NCI-H345 treated with DMSO at 0.1 percent for 48 hours (cell line): ENCODE results near the gene SNW1.
"Not testable (repeated sequence)": the region's sequence is repeated elsewhere in the genome, so short reads cannot be mapped to it uniquely, and the experiment has no call there.

Experiments
- DNase-seq: peaks from one replicate; lab custom pipeline; 2025; ENCODE audit not compliant: unreplicated experiment; lab: John Stamatoyannopoulos, UW

Gene SNW1

DNA sequence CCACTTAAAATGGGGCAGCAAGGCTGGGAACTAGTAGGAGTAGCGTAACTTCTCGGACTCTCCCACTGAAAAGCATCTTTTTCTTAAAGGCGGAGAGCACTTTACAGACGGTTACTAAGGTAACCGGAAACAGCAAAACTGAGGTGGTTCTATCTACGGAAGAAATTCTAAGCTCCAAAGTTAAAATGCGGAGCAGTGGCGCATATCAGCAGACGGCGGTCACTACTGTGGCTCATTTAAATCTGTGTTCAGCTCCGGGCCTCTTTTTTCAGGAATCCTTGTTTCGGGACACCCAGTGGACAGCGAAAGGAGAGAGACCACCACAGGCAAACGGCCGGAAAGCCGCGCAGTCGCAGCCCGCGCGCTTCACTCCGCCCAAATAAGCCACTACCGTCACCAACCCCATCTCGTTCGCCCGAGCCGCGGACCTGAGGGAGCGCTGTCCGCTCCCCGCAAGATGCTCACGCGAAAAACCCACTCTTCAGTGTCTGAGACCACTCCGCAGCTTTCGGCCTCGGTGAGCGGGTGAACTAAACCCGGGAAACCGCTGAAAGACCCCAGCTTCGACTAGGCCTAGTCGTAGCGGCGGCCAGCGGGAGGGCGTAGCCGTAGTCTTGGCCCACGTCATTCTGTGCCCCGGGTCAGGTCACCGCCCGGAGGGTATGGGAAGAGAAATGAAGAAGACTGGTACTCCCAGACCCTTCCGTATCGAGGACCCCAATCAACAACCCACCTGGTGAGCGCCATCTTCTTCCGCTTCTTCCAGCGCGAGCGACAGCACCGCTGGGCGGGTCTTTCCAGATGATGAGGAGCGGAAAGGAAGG is at the start of gene SNW1:
SNW1 (minus strand) TSS at position 776 of the 824 bp plus-strand sequence; CDS start at position 747, 29 bp downstream.
- DNase-seq: peak; percentile 86

DNA sequence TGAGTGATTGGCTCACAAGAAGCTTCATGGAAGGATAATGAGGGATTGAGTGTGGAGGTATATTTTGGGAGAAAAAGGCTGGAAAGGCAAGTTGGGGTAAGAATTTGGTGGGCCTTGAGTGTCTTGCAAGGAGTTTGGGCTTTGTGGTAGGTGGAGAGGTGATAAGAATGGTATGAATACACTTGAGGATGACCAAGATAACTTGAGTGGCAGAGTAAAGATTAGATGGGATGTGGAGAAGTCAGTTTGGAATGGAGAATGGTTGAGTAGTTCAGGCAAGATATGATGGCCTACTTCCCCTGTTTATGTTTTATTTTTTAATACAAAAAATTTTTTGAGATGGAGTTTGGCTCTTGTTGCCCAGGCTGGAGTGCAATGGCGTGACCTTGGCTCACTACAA is 48.1 kb upstream of the SNW1 start:
- no peak for DNase-seq

DNA sequence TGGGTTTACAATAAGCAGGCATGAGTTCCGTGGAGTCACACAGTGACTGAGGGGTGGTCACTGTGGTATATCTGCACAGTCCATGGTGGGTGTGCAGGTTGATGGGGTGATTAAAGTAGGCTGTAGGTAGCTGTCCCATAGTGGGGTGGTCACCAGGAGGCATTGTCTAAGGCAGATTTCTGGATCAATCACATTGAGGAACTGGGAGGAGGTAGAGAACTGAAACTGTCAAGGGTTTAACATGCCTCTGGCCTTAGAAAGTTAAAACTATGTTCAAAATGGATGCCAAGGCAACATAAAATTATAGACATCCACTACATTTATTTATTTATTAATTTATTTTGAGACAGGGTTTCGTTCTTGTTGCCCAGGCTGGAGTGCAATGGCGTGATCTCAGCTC is 47.3 kb upstream of the SNW1 start:
- DNase-seq: no peak

DNA sequence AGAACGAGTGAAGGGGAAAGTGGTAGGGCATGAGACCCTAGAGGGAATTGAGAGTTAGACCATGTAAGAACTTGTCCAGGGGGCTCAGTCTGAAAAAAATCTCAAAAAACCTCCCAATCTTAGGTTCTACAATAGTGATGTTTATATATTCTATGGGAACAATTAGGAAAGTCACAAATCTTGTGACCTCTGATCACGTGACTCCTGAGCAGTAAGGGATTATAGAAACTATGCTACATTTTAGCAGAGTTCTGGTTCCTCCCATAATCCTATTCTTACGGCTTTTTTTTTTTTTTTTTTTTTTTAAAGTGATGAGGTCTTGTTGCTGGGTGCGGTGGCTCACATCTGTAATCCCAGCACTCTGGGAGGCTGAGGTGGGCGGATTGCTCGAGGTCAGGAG is 44.8 kb upstream of the SNW1 start:
- DNase-seq: no peak

DNA sequence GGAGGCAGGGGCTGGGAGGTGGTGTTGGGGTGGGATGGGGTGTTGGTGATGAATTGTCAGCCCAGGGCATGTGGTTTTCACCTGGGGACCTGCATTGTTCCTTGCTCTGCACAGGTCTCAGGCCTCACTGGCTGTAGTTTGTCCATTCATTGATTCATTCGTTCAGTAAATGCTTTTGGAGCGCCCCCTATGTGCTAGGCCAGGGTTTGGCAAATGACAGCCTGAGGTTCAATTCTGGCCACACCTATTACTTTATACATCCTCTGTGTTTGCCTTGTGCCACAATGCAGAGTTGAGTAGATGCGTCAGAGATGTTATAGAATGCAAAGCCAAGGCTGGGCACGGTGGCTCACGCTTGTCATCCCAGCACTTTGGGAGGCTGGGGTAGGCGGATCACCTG is 43.6 kb upstream of the SNW1 start:
- no peak for DNase-seq

DNA sequence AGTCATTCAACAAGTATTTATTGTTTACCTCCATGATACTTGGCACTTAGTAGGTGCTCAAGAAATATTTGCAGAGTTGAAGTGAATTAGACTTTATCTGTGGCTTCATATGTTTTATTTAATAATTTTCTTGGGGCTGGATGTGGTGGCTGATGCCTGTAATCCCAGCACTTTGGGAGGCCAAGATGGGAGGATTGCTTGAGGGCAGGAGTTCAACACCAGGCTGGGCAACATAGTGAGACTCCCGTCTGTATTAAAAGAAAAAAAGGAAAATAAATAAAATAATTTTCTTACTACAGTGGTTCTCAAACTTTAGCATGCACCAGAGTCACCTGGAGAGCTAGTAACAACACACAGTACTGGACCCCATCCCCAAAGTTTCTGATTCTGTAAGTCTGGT is 39.9 kb upstream of the SNW1 start:
- no peak for DNase-seq

DNA sequence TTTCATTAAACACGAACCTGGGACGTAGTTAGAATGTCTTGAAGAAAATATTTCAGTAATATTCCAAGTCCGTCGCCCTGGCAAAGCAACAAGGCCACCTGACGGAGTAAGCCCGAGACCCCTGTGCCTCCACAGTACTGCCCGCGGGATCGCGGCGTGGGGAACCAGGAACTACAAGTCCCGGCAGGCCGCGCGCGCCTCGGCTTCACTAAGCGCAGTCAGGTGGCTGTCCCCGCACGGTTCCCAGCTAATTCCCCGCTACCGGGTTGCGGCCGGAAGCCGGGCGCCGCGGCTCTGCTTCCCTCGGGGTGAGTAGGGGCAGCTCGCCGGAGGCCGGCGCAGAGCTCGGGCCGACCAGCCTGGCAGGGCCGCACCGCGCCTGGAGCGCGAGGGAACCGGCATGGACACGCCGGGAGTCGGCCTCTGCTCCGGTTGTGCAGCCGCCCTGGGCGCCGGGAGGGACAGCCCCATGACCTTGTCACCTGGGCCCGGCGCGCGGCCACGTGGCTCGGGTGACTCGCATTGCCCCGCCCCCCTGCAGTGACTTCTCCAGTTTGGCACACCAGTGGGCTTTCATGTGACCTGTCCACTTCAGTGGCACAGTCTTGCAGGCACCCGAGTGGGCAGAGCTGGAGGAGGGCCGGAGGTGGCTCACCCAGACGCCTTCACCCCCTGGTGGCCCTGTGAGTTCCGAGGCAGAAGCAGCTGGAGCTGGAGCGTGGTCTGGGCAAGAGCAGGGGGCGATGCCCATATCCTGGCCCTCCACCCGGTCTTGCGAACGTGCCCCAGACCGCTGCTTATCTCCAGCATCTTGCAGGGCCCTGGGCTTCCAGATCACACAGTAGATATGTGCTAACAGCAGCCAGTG is 39.1 kb upstream of the SNW1 start, which contains the start of gene ADCK1:
ADCK1 (plus strand) TSS at position 247 of the 868 bp plus-strand sequence. CDS start 18,870 bp downstream, outside the sequence.
- peak; percentile 68 for DNase-seq

DNA sequence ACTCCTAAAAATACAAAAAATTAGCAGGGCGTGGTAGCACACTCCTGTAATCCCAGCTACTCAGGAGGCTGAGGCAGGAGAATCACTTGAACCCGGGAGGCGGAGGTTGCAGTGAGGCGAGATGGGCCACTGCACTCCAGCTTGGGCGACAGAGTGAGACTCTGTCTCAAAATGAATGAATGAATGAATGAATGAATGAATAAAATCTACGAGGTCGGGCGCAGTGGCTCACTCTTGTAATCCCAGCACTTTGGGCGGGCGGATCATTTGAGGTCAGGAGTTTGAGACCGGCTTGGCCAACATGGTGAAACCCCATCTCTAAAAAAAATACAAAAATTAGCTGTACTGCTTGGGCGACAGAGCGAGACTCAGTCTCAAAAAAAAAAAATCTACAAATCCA is 38.5 kb upstream of the SNW1 start:
- not testable (repeated sequence) for DNase-seq

DNA sequence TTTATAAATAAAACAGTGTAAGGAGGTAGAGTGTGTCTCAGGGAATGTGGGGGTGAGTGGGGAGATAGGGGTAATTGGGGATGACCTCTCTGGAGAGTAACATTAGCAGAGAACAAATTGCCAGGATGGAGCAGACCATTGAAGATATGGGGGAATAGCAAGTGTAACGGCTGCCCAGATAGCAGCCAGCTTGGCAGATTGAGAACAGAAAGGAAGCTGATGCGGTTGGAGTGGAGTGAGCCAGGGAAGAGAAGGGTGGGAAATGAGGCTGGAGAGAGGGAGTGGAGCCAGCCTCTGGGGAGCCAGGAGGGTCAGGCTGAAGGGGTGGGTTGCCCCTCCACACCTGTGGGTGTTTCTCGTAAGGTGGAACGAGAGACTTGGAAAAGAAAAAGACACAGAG is 33.4 kb upstream of the SNW1 start:
- DNase-seq: no peak

DNA sequence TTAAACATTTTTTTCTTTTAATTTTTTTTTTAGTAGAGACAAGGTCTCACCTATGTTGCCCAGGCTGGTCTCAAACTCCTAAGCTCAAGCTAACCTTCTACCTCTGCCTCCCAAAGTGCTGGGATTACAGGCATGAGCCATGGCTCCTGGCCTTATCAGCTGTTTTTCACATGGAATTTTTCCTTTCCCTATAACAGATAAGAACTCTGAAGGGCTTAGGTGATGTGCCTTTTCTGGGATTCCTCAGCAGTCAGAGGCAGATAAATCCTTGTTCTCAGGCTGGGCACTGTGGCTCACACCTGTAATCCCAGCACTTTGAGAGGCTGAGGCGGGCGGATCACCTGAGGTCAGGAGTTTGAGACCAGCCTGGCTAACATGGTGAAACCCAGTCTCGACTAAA is 32.3 kb upstream of the SNW1 start:
- DNase-seq: not testable (repeated sequence)

DNA sequence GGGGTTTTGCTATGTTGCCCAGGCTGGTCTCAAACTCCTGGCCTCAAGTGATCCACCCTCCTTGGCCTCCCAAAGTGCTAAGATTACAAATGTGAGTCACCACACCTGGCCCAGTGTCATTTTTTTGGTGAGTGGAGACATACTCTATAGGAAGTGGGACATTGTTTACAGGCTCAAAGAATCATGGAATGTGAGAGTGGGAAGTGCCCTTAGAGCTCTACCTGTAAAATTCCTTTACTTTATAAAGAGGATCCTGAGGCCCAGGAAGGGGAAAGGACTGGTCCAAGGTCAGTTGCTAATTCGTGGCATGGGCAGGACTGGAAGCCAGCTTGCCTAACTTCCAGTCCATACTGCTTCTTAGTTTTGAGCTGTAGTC is 30.3 kb upstream of the SNW1 start:
- no peak for DNase-seq

DNA sequence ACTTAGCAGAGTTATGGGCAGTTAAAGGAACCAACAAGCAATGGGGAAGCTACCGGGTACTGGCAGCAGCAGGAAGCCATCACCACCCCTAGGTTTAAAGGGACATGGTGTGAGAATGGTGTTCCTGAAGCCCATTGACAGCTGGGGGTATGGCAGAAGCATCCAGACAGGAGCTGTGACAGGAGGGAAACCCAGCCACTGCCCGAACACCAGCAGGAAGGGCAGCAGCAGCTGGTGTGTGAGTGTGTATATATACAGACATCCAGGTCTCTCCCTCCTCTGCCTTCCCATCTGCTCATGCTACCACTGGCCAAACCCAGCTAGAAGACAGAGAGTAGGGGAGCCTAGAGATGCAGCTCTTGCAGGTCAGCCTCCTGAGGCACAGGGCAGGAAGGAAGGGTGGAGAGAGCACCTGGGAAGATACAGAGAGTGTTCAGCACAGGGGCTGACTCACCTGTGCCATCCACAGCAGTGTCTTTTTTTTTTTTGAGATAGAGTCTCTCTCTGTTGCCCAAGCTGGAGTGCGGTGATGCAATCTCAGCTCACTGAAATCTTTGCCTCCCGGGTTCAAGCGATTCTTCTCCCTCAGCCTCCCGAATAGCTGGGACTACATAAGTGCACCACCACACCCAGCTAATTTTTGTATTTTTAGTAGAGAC is 29.7 kb upstream of the SNW1 start:
- no peak for DNase-seq

DNA sequence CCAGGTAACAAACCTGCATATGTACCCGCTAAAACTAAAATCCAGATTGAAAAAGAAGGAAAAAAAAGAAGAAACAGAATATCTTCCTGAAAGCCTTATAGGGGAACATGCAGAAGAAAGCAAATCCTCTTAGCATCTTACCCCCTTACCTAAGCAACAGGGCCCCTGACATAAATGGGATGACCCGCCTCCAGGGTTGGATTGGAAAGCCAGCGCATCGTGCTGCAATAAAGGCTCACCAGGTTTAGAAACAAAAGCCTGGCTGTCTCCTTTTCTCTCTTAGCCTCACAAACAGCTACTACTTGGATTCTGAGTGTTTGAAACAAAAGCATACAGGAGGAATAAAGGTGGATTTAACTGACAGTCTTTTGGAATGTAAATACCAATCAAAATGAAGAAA is 25.2 kb upstream of the SNW1 start:
- no peak for DNase-seq

DNA sequence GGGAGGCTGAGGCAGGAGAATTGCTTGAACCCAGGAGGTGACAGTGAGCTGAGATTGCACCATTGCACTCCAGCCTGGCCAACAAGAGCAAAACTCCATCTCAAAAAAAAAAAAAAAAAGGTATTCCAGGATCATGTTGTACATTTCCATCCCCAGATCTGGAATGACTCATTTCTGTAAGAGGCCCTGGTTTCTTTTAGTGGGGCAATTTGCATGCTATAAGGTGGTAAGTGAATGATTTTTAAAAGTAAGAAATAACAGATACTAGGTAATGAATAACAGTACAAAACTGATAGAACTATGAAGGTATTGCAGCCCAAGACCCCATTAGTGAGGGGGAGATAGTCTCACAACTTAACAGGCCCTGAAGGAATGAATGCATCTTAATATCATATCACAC is 21.2 kb upstream of the SNW1 start:
- DNase-seq: no peak

DNA sequence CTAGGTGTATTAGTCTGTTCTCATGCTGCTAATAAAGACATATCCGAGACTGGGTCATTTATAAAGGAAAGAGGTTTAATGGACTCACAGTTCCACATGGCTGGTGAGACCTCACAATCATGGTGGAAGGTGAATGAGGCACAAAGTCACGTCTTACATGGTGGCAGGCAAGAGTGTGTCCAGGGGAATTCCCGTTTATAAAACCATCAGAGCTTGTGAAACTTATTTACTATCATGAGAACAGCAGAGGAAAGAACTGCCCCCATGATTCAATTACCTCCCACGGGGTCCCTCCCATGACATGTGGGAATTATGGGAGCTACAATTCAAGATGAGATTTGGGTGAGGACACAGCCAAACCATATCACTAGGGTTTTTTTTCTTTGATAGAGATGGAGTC is 13.0 kb upstream of the SNW1 start:
- DNase-seq: not testable (repeated sequence)

DNA sequence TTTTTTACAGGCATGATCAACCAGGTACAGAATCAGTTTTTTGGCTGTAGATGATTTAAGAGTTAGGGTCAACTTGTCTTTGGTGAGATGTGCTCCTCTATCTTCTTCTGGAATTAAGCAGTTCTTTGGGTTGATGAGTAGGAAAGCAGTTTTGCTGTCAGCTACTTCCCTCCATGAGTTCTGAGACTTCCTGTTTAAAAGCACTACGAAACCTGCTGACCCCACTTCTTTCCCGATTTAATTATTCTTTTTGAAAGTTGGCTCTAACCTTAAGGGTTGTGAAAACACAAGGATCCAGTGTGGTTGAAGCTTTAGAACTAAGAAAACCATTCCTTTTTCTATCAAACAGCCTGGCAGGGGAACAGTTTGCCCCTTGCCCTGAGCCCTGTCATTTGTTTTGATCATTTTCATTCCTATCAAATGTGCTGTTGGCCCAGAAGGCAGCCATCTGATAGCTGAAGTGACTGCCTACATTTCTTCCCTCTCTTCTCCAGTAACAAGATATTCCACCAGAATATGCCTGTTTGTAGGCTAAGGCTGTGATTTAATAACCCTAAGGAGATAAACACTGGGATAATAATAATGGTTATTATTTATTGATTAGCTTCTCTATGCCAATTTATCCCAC is 7.6 kb upstream of the SNW1 start:
- DNase-seq: not testable (repeated sequence)

DNA sequence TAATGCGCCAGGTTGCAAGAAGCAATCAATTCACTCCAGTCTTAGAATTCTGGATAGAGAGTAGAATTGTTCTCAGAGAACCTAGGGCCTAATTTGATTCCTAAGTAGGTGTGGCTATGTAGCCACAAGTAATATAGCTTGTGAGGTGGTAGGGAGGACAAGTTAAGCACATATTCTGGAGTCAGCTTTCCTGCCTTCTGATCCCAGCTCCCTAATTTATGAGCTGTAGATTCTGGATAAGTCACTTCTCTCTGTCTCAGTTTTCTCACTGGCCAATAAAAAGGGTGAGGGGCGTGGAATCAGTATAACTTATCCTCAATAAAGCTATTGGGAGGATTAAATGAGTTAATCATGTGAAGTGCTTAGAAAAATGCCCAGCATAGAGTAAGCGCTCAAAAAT is 3.0 kb upstream of the SNW1 start:
- DNase-seq: no peak

DNA sequence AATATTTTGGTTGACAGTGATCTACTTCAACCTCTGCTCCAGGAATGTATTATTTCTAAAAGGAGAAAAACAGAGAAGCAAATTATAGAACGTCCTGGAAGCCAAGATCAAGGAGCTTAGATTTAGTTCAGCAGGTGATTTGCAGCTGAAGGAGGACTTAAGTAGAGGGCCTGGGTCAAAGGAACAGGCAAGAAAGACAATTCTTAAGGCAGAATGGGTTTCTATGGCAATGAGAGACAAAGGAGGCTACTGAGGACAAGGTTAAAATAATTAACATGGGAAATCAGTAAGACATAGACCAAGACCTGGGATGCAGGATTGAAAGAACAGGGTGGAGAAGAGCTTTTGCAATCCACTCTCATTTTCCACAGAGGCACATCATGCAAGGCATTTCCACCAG is 2.4 kb upstream of the SNW1 start:
- DNase-seq: no peak

DNA sequence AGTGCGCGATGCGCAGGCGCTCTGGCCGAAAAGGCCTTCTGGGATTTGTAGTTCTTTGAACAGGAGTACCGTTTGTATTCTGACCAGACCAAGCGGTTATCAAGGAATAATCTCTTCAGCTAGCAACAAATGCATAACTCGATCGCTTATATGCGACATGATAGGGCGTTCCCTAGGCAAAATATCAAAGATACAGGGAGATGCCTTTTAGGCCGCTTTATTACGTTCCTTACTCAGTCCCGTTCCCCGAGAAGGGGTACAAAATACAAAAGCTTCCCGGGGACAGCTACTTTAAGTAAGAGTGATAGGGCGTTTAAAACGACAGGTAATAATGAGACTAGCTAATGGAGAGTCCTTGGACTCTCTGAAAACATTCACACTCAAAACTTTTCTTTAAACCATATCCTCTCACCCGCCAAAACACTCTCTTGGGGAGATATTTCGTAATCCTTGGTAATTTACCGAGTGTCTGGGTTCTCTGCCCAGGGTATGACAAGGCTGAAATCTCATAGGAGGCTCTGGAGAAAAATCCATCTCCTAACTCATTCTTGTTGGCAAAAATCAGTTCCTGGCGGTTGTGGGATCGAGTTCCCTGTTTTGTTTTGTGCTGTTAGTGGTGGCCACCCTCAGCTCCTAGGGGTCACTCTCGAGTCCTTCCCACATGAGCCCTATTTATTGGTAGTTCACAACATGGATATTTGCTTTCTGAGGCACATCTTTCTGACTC is 412 bp upstream of the SNW1 start:
- no peak for DNase-seq

DNA sequence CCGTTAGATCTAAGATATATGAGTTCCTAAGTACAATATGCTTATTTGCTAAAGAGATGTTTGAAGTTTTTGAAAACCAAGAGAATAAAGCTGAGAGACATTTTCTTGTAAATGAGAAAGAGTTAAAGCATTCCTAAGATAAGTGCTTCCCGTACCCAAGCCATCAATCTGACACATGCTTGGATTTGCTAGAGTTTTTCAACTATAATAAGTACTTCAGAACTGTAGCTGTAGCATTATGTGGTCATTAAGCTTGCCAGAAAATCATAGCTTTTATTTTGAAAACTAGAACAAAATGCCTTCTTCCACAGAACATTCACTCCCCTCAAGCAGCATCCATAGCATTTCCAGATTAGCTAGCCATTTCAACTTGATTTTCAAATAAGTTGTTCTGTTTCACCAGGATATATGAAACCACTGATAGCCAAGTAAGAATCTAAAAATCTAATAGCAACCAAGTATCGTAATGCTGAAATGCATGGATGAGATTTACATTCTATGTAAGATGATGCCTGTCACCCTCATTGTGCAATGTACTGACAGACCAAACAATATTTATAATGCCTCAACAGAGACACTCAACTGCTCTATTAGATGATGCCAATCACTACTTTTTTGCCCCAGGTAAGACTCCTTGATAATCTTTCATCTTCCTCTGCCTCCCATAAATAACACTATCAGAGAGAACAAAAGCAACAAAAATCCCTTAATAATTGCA is 8.0 kb downstream of the SNW1 start:
- no peak for DNase-seq
